HepG2 (cell line): ENCODE results near the gene MEIS3. TPM values are rescaled to one million over a fixed set of nuclear protein-coding genes. Genes with fewer than 3 reads are reported as not detected.

Source experiments
- ARNT2 ChIP-seq: sonication (generic); formaldehyde crosslinking; IDR thresholded peaks from 2 replicates; pipeline ENCODE4 v1.8.0; 2022; ENCODE audit warnings: mild to moderate bottlenecking, low read depth, missing genetic modification reagents, moderate library complexity
- CBFB ChIP-seq: sonication (generic); formaldehyde crosslinking; IDR thresholded peaks from 2 replicates; pipeline ENCODE4 v1.4.0; 2020; ENCODE audit warnings: missing genetic modification reagents
- MXD4 ChIP-seq: IDR thresholded peaks from 2 replicates; pipeline ENCODE4 v1.6.1; 2016; ENCODE audit warnings: mild to moderate bottlenecking, missing biosample characterization, missing genetic modification reagents
- NR3C1 ChIP-seq: sonication (generic); formaldehyde crosslinking; IDR thresholded peaks from 2 replicates; pipeline ENCODE4 v1.4.0; 2020; ENCODE audit warnings: missing genetic modification reagents
- SMC3 ChIP-seq: IDR thresholded peaks from 2 replicates; pipeline ENCODE4 v1.6.1; 2011; ENCODE audit warnings: low read length, improper control_type of control experiment
- ZNF225 ChIP-seq: sonication (generic); formaldehyde crosslinking; IDR thresholded peaks from 2 replicates; pipeline ENCODE4 v1.4.0; 2020; ENCODE audit warnings: mild to moderate bottlenecking, missing genetic modification reagents
- ZNF563 ChIP-seq: sonication (generic); formaldehyde crosslinking; IDR thresholded peaks from 2 replicates; pipeline ENCODE4 v1.8.0; 2022; ENCODE audit warnings: mild to moderate bottlenecking, moderate library complexity, missing genetic modification reagents
- polyA plus RNA-seq, 8 experiments: library from polyadenylated mRNA; depleted of rRNA in 3 of 8; stranded (reverse) in 7 of 8; unstranded in 1 of 8; fragments of >200 nt; fragmentation: Illumina TruSeq in 4 of 8; extraction: Trizol in 4 of 8; gene quantifications; 2 replicates each; pipeline versions ENCODE4 v1.2.1 to v1.2.3, GENCODE V29; 2011 to 2016; ENCODE audit warnings: low read depth in 4 of 8, missing spikeins in 1 of 8, mixed read lengths in 1 of 8; ENCODE audit not compliant: insufficient read depth in 1 of 8
- total RNA-seq, 5 experiments: library from RNA; depleted of rRNA; stranded (reverse); fragments of >200 nt; fragmentation: Illumina TruSeq; extraction: Trizol; gene quantifications; 2 replicates each; pipeline ENCODE4 v1.2.3, GENCODE V29; 2016; ENCODE audit warnings: low read depth in 1 of 5
- TF ChIP-seq, protein P1 (sequence below): sonication (generic); formaldehyde crosslinking; IDR thresholded peaks from 2 replicates; pipeline ENCODE4 v1.4.0; 2020; ENCODE audit warnings: missing genetic modification reagents
- TF ChIP-seq, protein P2 (sequence below), 2 experiments: IDR thresholded peaks; 2 replicates each; pipeline ENCODE4 v1.6.1; 2011 to 2012; ENCODE audit warnings: low read length in 2 of 2, borderline replicate concordance in 1 of 2, low read depth in 1 of 2, mild to moderate bottlenecking in 1 of 2, moderate library complexity in 1 of 2
- TF ChIP-seq, protein P3 (sequence below): sonication (generic); formaldehyde crosslinking; IDR thresholded peaks from 2 replicates; pipeline ENCODE4 v1.4.0; 2020; ENCODE audit warnings: missing genetic modification reagents
- TF ChIP-seq, protein P4 (sequence below): sonication (generic); formaldehyde crosslinking; IDR thresholded peaks from 2 replicates; pipeline ENCODE4 v1.9.0; 2021; ENCODE audit warnings: mild to moderate bottlenecking, missing genetic modification reagents
- TF ChIP-seq, protein P5 (sequence below): sonication (generic); formaldehyde crosslinking; IDR thresholded peaks from 2 replicates; pipeline ENCODE4 v1.5.0; 2020; ENCODE audit warnings: missing genetic modification reagents

MEIS3 gene
- total and polyA plus RNA-seq, 2 of the 13 experiments (the other 11 are each of a cell fraction or from before 2014, with no cell fraction given): 0.09 to 0.70 TPM

DNA sequence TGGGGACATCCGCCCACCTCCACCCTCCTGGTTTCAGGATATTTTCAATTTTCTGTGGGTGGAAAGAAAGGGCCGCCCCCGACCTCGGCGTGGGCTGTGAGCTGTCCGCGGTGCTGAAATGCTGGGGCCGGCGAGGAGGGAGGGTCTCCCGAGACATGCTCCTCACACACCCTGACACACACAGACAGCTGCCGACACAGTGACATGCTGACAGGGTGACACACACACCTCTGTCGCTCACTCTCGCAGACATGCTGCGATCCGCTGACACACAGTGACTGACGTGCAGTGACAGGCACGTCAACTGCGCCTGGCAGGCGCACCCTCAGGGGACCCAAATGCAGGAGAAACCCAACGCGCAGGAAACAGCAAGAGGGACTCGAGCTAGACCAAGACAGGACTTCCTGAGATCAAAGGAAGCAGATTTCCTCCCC lies 25.1 kb upstream of the MEIS3 start (continued):
- TF ChIP-seq, protein P1, sequence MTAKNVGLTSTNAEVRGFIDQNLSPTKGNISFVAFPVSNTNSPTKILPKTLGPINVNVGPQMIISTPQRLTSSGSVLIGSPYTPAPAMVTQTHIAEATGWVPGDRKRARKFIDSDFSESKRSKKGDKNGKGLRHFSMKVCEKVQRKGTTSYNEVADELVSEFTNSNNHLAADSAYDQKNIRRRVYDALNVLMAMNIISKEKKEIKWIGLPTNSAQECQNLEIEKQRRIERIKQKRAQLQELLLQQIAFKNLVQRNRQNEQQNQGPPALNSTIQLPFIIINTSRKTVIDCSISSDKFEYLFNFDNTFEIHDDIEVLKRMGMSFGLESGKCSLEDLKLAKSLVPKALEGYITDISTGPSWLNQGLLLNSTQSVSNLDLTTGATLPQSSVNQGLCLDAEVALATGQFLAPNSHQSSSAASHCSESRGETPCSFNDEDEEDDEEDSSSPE (CRISPR knock-in tag): no peak
- peak; percentile 53; the same call in 1 of the 2 replicates for TF ChIP-seq ZNF225
- TF ChIP-seq, protein P2, sequence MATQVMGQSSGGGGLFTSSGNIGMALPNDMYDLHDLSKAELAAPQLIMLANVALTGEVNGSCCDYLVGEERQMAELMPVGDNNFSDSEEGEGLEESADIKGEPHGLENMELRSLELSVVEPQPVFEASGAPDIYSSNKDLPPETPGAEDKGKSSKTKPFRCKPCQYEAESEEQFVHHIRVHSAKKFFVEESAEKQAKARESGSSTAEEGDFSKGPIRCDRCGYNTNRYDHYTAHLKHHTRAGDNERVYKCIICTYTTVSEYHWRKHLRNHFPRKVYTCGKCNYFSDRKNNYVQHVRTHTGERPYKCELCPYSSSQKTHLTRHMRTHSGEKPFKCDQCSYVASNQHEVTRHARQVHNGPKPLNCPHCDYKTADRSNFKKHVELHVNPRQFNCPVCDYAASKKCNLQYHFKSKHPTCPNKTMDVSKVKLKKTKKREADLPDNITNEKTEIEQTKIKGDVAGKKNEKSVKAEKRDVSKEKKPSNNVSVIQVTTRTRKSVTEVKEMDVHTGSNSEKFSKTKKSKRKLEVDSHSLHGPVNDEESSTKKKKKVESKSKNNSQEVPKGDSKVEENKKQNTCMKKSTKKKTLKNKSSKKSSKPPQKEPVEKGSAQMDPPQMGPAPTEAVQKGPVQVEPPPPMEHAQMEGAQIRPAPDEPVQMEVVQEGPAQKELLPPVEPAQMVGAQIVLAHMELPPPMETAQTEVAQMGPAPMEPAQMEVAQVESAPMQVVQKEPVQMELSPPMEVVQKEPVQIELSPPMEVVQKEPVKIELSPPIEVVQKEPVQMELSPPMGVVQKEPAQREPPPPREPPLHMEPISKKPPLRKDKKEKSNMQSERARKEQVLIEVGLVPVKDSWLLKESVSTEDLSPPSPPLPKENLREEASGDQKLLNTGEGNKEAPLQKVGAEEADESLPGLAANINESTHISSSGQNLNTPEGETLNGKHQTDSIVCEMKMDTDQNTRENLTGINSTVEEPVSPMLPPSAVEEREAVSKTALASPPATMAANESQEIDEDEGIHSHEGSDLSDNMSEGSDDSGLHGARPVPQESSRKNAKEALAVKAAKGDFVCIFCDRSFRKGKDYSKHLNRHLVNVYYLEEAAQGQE (IDR thresholded peaks at IDR 0.05; ENCODE audit: borderline replicate concordance in 1 of 2, low read depth in 1 of 2, low read length in 2 of 2): peak; percentile 96
- TF ChIP-seq, protein P3, sequence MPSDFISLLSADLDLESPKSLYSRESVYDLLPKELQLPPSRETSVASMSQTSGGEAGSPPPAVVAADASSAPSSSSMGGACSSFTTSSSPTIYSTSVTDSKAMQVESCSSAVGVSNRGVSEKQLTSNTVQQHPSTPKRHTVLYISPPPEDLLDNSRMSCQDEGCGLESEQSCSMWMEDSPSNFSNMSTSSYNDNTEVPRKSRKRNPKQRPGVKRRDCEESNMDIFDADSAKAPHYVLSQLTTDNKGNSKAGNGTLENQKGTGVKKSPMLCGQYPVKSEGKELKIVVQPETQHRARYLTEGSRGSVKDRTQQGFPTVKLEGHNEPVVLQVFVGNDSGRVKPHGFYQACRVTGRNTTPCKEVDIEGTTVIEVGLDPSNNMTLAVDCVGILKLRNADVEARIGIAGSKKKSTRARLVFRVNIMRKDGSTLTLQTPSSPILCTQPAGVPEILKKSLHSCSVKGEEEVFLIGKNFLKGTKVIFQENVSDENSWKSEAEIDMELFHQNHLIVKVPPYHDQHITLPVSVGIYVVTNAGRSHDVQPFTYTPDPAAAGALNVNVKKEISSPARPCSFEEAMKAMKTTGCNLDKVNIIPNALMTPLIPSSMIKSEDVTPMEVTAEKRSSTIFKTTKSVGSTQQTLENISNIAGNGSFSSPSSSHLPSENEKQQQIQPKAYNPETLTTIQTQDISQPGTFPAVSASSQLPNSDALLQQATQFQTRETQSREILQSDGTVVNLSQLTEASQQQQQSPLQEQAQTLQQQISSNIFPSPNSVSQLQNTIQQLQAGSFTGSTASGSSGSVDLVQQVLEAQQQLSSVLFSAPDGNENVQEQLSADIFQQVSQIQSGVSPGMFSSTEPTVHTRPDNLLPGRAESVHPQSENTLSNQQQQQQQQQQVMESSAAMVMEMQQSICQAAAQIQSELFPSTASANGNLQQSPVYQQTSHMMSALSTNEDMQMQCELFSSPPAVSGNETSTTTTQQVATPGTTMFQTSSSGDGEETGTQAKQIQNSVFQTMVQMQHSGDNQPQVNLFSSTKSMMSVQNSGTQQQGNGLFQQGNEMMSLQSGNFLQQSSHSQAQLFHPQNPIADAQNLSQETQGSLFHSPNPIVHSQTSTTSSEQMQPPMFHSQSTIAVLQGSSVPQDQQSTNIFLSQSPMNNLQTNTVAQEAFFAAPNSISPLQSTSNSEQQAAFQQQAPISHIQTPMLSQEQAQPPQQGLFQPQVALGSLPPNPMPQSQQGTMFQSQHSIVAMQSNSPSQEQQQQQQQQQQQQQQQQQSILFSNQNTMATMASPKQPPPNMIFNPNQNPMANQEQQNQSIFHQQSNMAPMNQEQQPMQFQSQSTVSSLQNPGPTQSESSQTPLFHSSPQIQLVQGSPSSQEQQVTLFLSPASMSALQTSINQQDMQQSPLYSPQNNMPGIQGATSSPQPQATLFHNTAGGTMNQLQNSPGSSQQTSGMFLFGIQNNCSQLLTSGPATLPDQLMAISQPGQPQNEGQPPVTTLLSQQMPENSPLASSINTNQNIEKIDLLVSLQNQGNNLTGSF (CRISPR knock-in tag): peak; percentile 32; the same call in 1 of the 2 replicates
- TF ChIP-seq ARNT2 (CRISPR knock-in tag): no peak
- TF ChIP-seq, protein P4, sequence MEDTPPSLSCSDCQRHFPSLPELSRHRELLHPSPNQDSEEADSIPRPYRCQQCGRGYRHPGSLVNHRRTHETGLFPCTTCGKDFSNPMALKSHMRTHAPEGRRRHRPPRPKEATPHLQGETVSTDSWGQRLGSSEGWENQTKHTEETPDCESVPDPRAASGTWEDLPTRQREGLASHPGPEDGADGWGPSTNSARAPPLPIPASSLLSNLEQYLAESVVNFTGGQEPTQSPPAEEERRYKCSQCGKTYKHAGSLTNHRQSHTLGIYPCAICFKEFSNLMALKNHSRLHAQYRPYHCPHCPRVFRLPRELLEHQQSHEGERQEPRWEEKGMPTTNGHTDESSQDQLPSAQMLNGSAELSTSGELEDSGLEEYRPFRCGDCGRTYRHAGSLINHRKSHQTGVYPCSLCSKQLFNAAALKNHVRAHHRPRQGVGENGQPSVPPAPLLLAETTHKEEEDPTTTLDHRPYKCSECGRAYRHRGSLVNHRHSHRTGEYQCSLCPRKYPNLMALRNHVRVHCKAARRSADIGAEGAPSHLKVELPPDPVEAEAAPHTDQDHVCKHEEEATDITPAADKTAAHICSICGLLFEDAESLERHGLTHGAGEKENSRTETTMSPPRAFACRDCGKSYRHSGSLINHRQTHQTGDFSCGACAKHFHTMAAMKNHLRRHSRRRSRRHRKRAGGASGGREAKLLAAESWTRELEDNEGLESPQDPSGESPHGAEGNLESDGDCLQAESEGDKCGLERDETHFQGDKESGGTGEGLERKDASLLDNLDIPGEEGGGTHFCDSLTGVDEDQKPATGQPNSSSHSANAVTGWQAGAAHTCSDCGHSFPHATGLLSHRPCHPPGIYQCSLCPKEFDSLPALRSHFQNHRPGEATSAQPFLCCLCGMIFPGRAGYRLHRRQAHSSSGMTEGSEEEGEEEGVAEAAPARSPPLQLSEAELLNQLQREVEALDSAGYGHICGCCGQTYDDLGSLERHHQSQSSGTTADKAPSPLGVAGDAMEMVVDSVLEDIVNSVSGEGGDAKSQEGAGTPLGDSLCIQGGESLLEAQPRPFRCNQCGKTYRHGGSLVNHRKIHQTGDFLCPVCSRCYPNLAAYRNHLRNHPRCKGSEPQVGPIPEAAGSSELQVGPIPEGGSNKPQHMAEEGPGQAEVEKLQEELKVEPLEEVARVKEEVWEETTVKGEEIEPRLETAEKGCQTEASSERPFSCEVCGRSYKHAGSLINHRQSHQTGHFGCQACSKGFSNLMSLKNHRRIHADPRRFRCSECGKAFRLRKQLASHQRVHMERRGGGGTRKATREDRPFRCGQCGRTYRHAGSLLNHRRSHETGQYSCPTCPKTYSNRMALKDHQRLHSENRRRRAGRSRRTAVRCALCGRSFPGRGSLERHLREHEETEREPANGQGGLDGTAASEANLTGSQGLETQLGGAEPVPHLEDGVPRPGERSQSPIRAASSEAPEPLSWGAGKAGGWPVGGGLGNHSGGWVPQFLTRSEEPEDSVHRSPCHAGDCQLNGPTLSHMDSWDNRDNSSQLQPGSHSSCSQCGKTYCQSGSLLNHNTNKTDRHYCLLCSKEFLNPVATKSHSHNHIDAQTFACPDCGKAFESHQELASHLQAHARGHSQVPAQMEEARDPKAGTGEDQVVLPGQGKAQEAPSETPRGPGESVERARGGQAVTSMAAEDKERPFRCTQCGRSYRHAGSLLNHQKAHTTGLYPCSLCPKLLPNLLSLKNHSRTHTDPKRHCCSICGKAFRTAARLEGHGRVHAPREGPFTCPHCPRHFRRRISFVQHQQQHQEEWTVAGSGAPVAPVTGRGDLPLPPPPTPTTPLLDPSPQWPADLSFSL: no peak
- peak; percentile 45; the same call in 1 of the 2 replicates for TF ChIP-seq ZNF563 (CRISPR knock-in tag)
- no peak for TF ChIP-seq CBFB
- TF ChIP-seq, protein P5, sequence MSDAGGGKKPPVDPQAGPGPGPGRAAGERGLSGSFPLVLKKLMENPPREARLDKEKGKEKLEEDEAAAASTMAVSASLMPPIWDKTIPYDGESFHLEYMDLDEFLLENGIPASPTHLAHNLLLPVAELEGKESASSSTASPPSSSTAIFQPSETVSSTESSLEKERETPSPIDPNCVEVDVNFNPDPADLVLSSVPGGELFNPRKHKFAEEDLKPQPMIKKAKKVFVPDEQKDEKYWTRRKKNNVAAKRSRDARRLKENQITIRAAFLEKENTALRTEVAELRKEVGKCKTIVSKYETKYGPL: no peak
- peak; percentile 26; the same call in 1 of the 2 replicates for TF ChIP-seq MXD4 (CRISPR knock-in tag)
- no peak for TF ChIP-seq NR3C1 (CRISPR knock-in tag)
- no peak for TF ChIP-seq SMC3
